Measurements from ENCODE around the gene AMBRA1.
A peak's percentile ranks its signal among the peaks of the same experiment; 100 is the strongest.

The AMBRA1 gene

GRCh38 chr11:46367244-46367915, 226.4 kb downstream of the AMBRA1 start:
- no peak for DNase-seq (ENCODE audit: insufficient read length, low spot score)
- peak; percentile 64 for TF ChIP-seq CTCF (IDR thresholded peaks at IDR 0.05; ENCODE audit: insufficient read depth, missing control alignments)
- no peak for FAIRE-seq

- no peak for TF ChIP-seq CTCF (IDR thresholded peaks at IDR 0.05; ENCODE audit: insufficient read depth, missing control alignments)
- FAIRE-seq (no peak), DNase-seq (ENCODE audit: insufficient read length, low spot score) (no peak)
Observed at GRCh38 chr11:46366661-46367161, 227.1 kb downstream of the AMBRA1 start.

GRCh38 chr11:46366260-46366659, 227.6 kb downstream of the AMBRA1 start:
- FAIRE-seq (no peak), DNase-seq (ENCODE audit: insufficient read length, low spot score) (no peak)
- TF ChIP-seq CTCF (IDR thresholded peaks at IDR 0.05; ENCODE audit: insufficient read depth, missing control alignments): no peak

GRCh38 chr11:46364791-46365190, 229.0 kb downstream of the AMBRA1 start:
- no peak for TF ChIP-seq CTCF (IDR thresholded peaks at IDR 0.05; ENCODE audit: insufficient read depth, missing control alignments)
- FAIRE-seq: no peak

GRCh38 chr11:46364056-46364455, 229.8 kb downstream of the AMBRA1 start:
- FAIRE-seq (no peak), DNase-seq (ENCODE audit: insufficient read length, low spot score) (no peak)
- no peak for TF ChIP-seq CTCF (IDR thresholded peaks at IDR 0.05; ENCODE audit: insufficient read depth, missing control alignments)

More at GRCh38 chr11:46364791-46365190, 229.0 kb downstream of the AMBRA1 start:
- no peak for DNase-seq (ENCODE audit: insufficient read length, low spot score)

GRCh38 chr11:46363455-46364005, 230.3 kb downstream of the AMBRA1 start:
- DNase-seq (ENCODE audit: insufficient read length, low spot score) (no peak), FAIRE-seq (no peak)
- no peak for TF ChIP-seq CTCF (IDR thresholded peaks at IDR 0.05; ENCODE audit: insufficient read depth, missing control alignments)

- TF ChIP-seq CTCF (IDR thresholded peaks at IDR 0.05; ENCODE audit: insufficient read depth, missing control alignments): no peak
- DNase-seq (ENCODE audit: insufficient read length, low spot score): no peak
- no peak for FAIRE-seq
Observed at GRCh38 chr11:46363031-46363407, 230.8 kb downstream of the AMBRA1 start.
